Measurements from ENCODE around the gene GPR155.
A peak's percentile ranks its signal among the peaks of the same experiment; 100 is the strongest.

GPR155 gene

GRCh38 chr2:174484573-174484972 is 2.3 kb downstream of the GPR155 start:
- TF ChIP-seq POU2F2 (IDR thresholded peaks at IDR 0.05; ENCODE audit: low read depth, low read length) (no peak), PAX5 (IDR thresholded peaks at IDR 0.05; ENCODE audit: insufficient read depth, low read length, severe bottlenecking) (no peak), TAF1 (IDR thresholded peaks at IDR 0.05; ENCODE audit: low read depth, low read length) (no peak), POLR2A (IDR thresholded peaks at IDR 0.05; ENCODE audit: low read depth, low read length) (no peak), SPI1 (IDR thresholded peaks at IDR 0.05; ENCODE audit: low read depth, low read length) (no peak), POLR2AphosphoS5 (IDR thresholded peaks at IDR 0.05; ENCODE audit: low read depth, low read length) (no peak)
- no peak for FAIRE-seq
- DNase-seq (ENCODE audit: insufficient read length, low spot score) = no peak

GRCh38 chr2:174482854-174483253 is 4.0 kb downstream of the GPR155 start:
- no peak for FAIRE-seq
- TF ChIP-seq PAX5 (IDR thresholded peaks at IDR 0.05; ENCODE audit: insufficient read depth, low read length, severe bottlenecking) = no peak
- no peak for DNase-seq (ENCODE audit: insufficient read length, low spot score)

DNA sequence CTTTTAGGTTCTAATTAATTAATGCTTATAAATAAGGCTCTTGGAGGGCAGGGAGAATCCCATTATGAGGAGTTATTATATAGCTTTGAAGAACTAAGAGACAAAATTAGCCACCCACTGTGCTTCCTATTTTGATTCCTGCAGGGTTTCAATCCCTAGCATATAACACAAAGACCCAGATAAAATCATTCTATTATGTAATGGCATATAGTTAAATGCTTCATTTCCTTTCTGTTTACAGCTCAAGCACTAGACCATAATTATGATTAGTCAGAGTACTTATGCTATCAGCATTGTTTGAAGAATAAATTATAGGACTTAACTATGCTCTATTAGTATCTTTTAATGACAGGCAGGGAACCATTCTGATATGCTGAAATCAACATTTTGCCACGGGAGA is 9.1 kb downstream of the GPR155 start:
- FAIRE-seq = no peak
- no peak for TF ChIP-seq POLR2A (IDR thresholded peaks at IDR 0.05; ENCODE audit: low read depth, low read length)
- no peak for TF ChIP-seq POLR2AphosphoS5 (IDR thresholded peaks at IDR 0.05; ENCODE audit: low read depth, low read length)
- no peak for TF ChIP-seq POU2F2 (IDR thresholded peaks at IDR 0.05; ENCODE audit: low read depth, low read length)
- no peak for TF ChIP-seq PAX5 (IDR thresholded peaks at IDR 0.05; ENCODE audit: insufficient read depth, low read length, severe bottlenecking)
- TF ChIP-seq SPI1 (IDR thresholded peaks at IDR 0.05; ENCODE audit: low read depth, low read length) = no peak
- no peak for TF ChIP-seq TAF1 (IDR thresholded peaks at IDR 0.05; ENCODE audit: low read depth, low read length)

DNA sequence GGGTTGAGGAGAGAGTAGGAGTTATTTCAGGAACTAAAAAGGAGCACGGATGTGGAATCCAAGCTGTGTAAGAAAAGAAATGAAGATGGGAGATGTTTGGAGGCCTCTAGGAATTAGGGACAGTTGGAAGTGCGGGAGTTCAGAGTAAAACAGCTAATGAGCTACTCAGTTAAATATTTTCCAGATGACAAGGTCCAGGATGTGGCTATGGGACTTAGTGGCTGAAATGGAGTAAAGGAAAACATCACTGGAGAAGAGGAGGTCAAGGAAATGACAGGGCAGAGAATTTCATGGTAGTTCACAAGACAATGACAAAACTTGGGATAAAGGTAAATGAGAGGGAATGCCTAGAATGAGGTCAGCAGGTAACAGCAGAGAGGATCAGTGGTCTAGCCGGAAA is 13.0 kb downstream of the GPR155 start:
- no peak for FAIRE-seq
- no peak for DNase-seq (ENCODE audit: insufficient read length, low spot score)
- TF ChIP-seq SPI1 (IDR thresholded peaks at IDR 0.05; ENCODE audit: low read depth, low read length) (no peak), TAF1 (IDR thresholded peaks at IDR 0.05; ENCODE audit: low read depth, low read length) (no peak), PAX5 (IDR thresholded peaks at IDR 0.05; ENCODE audit: insufficient read depth, low read length, severe bottlenecking) (no peak), POU2F2 (IDR thresholded peaks at IDR 0.05; ENCODE audit: low read depth, low read length) (no peak), POLR2AphosphoS5 (IDR thresholded peaks at IDR 0.05; ENCODE audit: low read depth, low read length) (no peak), POLR2A (IDR thresholded peaks at IDR 0.05; ENCODE audit: low read depth, low read length) (no peak)

More for the DNA sequence above, 9.1 kb downstream of the GPR155 start:
- DNase-seq (ENCODE audit: insufficient read length, low spot score) = no peak

DNA sequence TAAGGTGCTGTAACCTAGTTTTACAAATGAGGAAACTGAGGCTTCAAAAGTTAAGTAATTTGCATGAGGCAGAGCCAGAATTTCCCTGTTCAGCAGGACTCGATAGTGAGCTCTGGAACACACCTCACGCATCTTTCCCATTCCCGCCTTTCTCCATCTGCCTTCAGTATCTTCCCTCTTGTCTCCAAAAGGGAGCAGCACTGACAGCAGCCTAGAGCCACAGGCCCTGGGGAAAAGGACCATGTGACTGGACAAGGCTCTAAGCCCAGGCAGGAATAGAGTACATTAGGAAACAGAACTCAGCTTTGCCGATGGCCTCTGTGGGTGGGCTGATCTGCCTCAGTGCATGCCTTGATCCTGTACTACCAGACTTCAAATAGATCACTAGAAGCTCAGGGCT is 21.5 kb downstream of the GPR155 start:
- TF ChIP-seq PAX5 (IDR thresholded peaks at IDR 0.05; ENCODE audit: insufficient read depth, low read length, severe bottlenecking) = no peak
- TF ChIP-seq POLR2A (IDR thresholded peaks at IDR 0.05; ENCODE audit: low read depth, low read length) = no peak
- no peak for TF ChIP-seq POU2F2 (IDR thresholded peaks at IDR 0.05; ENCODE audit: low read depth, low read length)
- no peak for TF ChIP-seq SPI1 (IDR thresholded peaks at IDR 0.05; ENCODE audit: low read depth, low read length)
- TF ChIP-seq POLR2AphosphoS5 (IDR thresholded peaks at IDR 0.05; ENCODE audit: low read depth, low read length) = no peak
- no peak for TF ChIP-seq TAF1 (IDR thresholded peaks at IDR 0.05; ENCODE audit: low read depth, low read length)
- DNase-seq (ENCODE audit: insufficient read length, low spot score) = no peak
- FAIRE-seq = no peak

GRCh38 chr2:174461221-174461620 is 25.6 kb downstream of the GPR155 start:
- no peak for FAIRE-seq
- no peak for DNase-seq (ENCODE audit: insufficient read length, low spot score)
- TF ChIP-seq POLR2A (IDR thresholded peaks at IDR 0.05; ENCODE audit: low read depth, low read length) = no peak
- TF ChIP-seq POLR2AphosphoS5 (IDR thresholded peaks at IDR 0.05; ENCODE audit: low read depth, low read length) = no peak
- no peak for TF ChIP-seq POU2F2 (IDR thresholded peaks at IDR 0.05; ENCODE audit: low read depth, low read length)

DNA sequence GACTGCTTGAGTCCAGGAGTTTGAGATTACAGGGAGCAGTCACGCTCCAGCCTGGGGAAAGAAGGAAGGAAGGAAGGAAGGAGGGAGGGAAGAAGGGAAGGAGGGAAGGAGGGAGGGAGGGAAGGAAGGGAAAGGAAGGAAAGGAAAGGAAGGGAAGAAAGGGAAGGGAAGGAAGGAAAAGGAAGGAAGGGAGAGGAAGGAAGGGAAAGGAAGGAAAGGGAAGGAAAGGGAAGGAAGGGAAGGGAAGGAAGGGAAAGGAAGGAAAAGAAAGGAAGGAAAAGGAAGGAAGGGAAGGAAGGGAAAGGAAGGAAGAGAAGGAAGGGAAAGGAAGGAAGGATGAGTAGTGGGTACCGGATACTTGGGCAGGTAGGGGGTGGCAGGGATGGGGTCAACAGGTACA is 32.3 kb downstream of the GPR155 start:
- TF ChIP-seq POLR2AphosphoS5 (IDR thresholded peaks at IDR 0.05; ENCODE audit: low read depth, low read length) (no peak), PAX5 (IDR thresholded peaks at IDR 0.05; ENCODE audit: insufficient read depth, low read length, severe bottlenecking) (no peak), POU2F2 (IDR thresholded peaks at IDR 0.05; ENCODE audit: low read depth, low read length) (no peak), TAF1 (IDR thresholded peaks at IDR 0.05; ENCODE audit: low read depth, low read length) (no peak), POLR2A (IDR thresholded peaks at IDR 0.05; ENCODE audit: low read depth, low read length) (no peak), SPI1 (IDR thresholded peaks at IDR 0.05; ENCODE audit: low read depth, low read length) (no peak)
- DNase-seq (ENCODE audit: insufficient read length, low spot score) (no peak), FAIRE-seq (peak; percentile 55)

- FAIRE-seq (peak; percentile 35), DNase-seq (ENCODE audit: insufficient read length, low spot score) (no peak)
Measured at GRCh38 chr2:174450021-174450816, 36.6 kb downstream of the GPR155 start.

DNA sequence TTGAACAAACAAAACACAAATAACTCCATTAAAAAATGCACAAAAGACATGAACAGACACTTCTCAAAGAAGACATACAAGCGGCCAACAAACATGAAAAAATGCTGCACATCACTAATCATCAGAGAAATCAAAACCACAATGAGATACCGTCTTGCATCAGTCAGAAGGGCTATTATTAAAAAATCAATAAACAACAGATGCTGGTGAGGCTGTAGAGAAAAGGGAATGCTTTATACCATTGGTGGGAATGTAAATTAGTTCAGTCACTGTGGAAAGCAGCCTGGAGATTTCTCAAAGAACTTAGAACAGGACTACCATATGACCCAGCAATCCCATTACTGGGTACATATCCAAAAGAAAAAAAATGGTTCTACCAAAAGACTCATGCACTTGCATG is 37.8 kb downstream of the GPR155 start:
- FAIRE-seq (no peak), DNase-seq (ENCODE audit: insufficient read length, low spot score) (no peak)
- no peak for TF ChIP-seq PAX5 (IDR thresholded peaks at IDR 0.05; ENCODE audit: insufficient read depth, low read length, severe bottlenecking)
- TF ChIP-seq POLR2AphosphoS5 (IDR thresholded peaks at IDR 0.05; ENCODE audit: low read depth, low read length) = no peak
- TF ChIP-seq POLR2A (IDR thresholded peaks at IDR 0.05; ENCODE audit: low read depth, low read length) = no peak
- TF ChIP-seq TAF1 (IDR thresholded peaks at IDR 0.05; ENCODE audit: low read depth, low read length) = no peak
- no peak for TF ChIP-seq SPI1 (IDR thresholded peaks at IDR 0.05; ENCODE audit: low read depth, low read length)
- TF ChIP-seq POU2F2 (IDR thresholded peaks at IDR 0.05; ENCODE audit: low read depth, low read length) = no peak

More at GRCh38 chr2:174450021-174450816, 36.6 kb downstream of the GPR155 start:
- TF ChIP-seq POU2F2 (IDR thresholded peaks at IDR 0.05; ENCODE audit: low read depth, low read length) = no peak
- no peak for TF ChIP-seq TAF1 (IDR thresholded peaks at IDR 0.05; ENCODE audit: low read depth, low read length)

GRCh38 chr2:174446531-174446930 is 40.3 kb downstream of the GPR155 start:
- FAIRE-seq (no peak), DNase-seq (ENCODE audit: insufficient read length, low spot score) (no peak)
- TF ChIP-seq POU2F2 (IDR thresholded peaks at IDR 0.05; ENCODE audit: low read depth, low read length) = no peak
- no peak for TF ChIP-seq SPI1 (IDR thresholded peaks at IDR 0.05; ENCODE audit: low read depth, low read length)
- TF ChIP-seq TAF1 (IDR thresholded peaks at IDR 0.05; ENCODE audit: low read depth, low read length) = no peak
- TF ChIP-seq POLR2AphosphoS5 (IDR thresholded peaks at IDR 0.05; ENCODE audit: low read depth, low read length) = no peak
- TF ChIP-seq POLR2A (IDR thresholded peaks at IDR 0.05; ENCODE audit: low read depth, low read length) = no peak
